Endothelial cell (in vitro differentiated cells): ENCODE measurements around the gene MAGED1. TPM values are rescaled to one million over a fixed set of nuclear protein-coding genes. Genes with fewer than 3 reads are reported as not detected.

ENCODE experiments used
- DNase-seq: peaks from one replicate; pipeline ENCODE4 v3.0.0; 2021; ENCODE audit warnings: low spot score
- H3K27ac Mint-ChIP-seq: one replicate; pipeline ENCODE4 v1.8.0; 2021; ENCODE audit warnings: mixed read lengths, inconsistent platforms; ENCODE audit not compliant: unreplicated experiment
- H3K27me3 Mint-ChIP-seq: one replicate; pipeline ENCODE4 v1.8.0; 2021; ENCODE audit warnings: mild to moderate bottlenecking, moderate library complexity, mixed read lengths, inconsistent platforms; ENCODE audit not compliant: unreplicated experiment
- H3K36me3 Mint-ChIP-seq: one replicate; pipeline ENCODE4 v1.8.0; 2021; ENCODE audit warnings: mild to moderate bottlenecking, low read depth, mixed read lengths, inconsistent platforms; ENCODE audit not compliant: unreplicated experiment
- H3K4me1 Mint-ChIP-seq: one replicate; pipeline ENCODE4 v1.8.0; 2021; ENCODE audit warnings: mild to moderate bottlenecking, mixed read lengths, inconsistent platforms; ENCODE audit not compliant: unreplicated experiment
- H3K4me3 Mint-ChIP-seq: one replicate; pipeline ENCODE4 v1.8.0; 2021; ENCODE audit warnings: mild to moderate bottlenecking, mixed read lengths, inconsistent platforms; ENCODE audit not compliant: unreplicated experiment
- H3K9me3 Mint-ChIP-seq: one replicate; pipeline ENCODE4 v1.8.0; 2021; ENCODE audit warnings: mixed read lengths, inconsistent platforms; ENCODE audit not compliant: unreplicated experiment
- total RNA-seq: library from RNA; stranded (reverse); fragmentation: NEBNext Ultra II Directional; extraction: Animal tissue kit (Norgen Biotek cat#: 25700); gene quantifications from one replicate; pipeline ENCODE4 v1.2.1, GENCODE V29; 2021; ENCODE audit not compliant: unreplicated experiment
- TF ChIP-seq, protein P1 (sequence below): fragments of 200-600 bp; sonication (generic); IDR thresholded peaks from one replicate; pipeline ENCODE4 v1.5.0; 2021; ENCODE audit warnings: antibody characterized with exemption; ENCODE audit not compliant: unreplicated experiment

Gene MAGED1
- total RNA-seq, 1 donor from 2014 or later: 196 TPM

- Mint-ChIP-seq H3K4me1 (no peaks in the 10 kb centered on the region), H3K36me3 (no peaks in the 10 kb centered on the region), H3K4me3 (no peak overlapping the region), H3K27me3 (peaks cover 3% of the 10 kb centered on the region), H3K27ac (no peak overlapping the region), H3K9me3 (no peaks in the 10 kb centered on the region)
- no peak for DNase-seq
- TF ChIP-seq, protein P1, sequence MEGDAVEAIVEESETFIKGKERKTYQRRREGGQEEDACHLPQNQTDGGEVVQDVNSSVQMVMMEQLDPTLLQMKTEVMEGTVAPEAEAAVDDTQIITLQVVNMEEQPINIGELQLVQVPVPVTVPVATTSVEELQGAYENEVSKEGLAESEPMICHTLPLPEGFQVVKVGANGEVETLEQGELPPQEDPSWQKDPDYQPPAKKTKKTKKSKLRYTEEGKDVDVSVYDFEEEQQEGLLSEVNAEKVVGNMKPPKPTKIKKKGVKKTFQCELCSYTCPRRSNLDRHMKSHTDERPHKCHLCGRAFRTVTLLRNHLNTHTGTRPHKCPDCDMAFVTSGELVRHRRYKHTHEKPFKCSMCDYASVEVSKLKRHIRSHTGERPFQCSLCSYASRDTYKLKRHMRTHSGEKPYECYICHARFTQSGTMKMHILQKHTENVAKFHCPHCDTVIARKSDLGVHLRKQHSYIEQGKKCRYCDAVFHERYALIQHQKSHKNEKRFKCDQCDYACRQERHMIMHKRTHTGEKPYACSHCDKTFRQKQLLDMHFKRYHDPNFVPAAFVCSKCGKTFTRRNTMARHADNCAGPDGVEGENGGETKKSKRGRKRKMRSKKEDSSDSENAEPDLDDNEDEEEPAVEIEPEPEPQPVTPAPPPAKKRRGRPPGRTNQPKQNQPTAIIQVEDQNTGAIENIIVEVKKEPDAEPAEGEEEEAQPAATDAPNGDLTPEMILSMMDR: no peak
Measured at GRCh38 chrX:51862920-51863319, 30.5 kb upstream of the MAGED1 start.

- TF ChIP-seq, protein P1: no peak
- Mint-ChIP-seq H3K9me3 (no peaks in the 10 kb centered on the region), H3K4me3 (no peak overlapping the region), H3K4me1 (no peaks in the 10 kb centered on the region), H3K36me3 (no peaks in the 10 kb centered on the region), H3K27me3 (no peaks in the 10 kb centered on the region), H3K27ac (no peak overlapping the region)
- no peak for DNase-seq
Measured at GRCh38 chrX:51866210-51866609, 27.2 kb upstream of the MAGED1 start.

GRCh38 chrX:51867626-51868025, 25.8 kb upstream of the MAGED1 start:
- Mint-ChIP-seq H3K36me3 (no peaks in the 10 kb centered on the region), H3K27me3 (no peaks in the 10 kb centered on the region), H3K27ac (no peak overlapping the region), H3K4me3 (no peak overlapping the region), H3K9me3 (no peaks in the 10 kb centered on the region), H3K4me1 (no peaks in the 10 kb centered on the region)
- TF ChIP-seq, protein P1: no peak
- no peak for DNase-seq

- Mint-ChIP-seq H3K36me3 (no peaks in the 10 kb centered on the region), H3K4me3 (no peak overlapping the region), H3K27me3 (no peaks in the 10 kb centered on the region), H3K9me3 (no peaks in the 10 kb centered on the region), H3K27ac (no peak overlapping the region), H3K4me1 (no peaks in the 10 kb centered on the region)
- DNase-seq: no peak
- TF ChIP-seq, protein P1: no peak
Measured at GRCh38 chrX:51870354-51870753, 23.1 kb upstream of the MAGED1 start.

GRCh38 chrX:51874123-51874522, 19.3 kb upstream of the MAGED1 start:
- Mint-ChIP-seq H3K27me3 (no peaks in the 10 kb centered on the region), H3K36me3 (no peaks in the 10 kb centered on the region), H3K27ac (no peak overlapping the region), H3K9me3 (no peaks in the 10 kb centered on the region), H3K4me3 (no peak overlapping the region), H3K4me1 (no peaks in the 10 kb centered on the region)
- TF ChIP-seq, protein P1: no peak
- DNase-seq: no peak
